NOMO-1 treated with DMSO at 0.1 percent for 48 hours (cell line): ENCODE measurements around the gene KIAA1210.

Experiments used
- DNase-seq: peaks from one replicate; lab custom pipeline; 2025; ENCODE audit not compliant: unreplicated experiment; lab: John Stamatoyannopoulos, UW

The KIAA1210 gene

DNA sequence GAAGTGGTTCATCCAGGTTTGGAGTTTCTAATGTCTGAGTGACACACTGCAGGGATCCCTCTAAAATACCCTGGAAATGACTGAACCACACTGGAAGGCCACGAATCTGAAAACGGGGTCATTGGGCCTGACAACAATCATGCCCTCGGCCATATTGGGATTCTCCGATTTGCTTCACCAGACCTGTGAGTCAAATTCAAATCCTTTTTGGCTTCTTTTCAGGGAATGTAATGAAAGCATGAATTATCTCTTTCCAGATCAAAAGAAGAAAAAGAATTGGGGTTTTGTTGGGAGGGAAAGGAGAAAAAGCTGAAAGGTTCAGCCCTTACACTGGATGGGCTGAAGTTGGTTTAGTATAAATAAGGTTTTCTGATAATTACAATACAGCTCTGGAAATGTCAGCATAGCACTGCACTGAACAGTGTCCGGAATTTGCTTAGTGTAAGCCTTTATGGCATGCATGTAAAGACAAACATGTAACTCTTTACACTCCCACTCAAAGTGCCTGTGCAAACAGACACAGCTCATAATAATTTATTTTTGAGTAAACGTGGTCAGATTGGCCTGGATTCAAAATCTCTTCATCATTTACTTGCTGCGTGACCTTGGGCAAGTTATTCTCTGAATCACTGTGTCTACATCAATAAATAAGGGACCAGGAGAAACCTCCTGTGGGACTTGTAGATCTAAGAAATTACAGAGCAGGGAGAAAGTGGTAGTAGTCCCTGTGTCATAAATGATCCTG lies 33.4 kb downstream of the KIAA1210 start:
- no peak for DNase-seq

DNA sequence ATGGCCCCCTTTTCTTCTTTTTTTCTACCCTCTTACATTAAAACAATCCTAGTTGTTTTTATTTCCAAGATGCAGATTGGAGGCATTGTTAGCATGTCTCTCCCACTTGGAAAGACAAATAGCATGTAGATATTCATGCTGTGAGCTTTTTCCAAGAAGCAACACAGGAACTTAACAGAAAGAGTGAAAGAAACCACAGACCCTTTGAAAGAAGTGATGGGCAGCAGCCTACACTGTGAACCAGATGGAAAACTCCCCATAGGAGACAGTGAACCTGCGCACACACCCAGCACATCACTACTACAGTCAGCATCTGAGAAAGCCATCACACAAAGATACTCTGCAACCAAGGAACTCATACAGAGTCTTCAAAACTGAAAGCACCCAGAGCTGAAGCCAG lies 37.0 kb downstream of the KIAA1210 start:
- DNase-seq, result no peak

DNA sequence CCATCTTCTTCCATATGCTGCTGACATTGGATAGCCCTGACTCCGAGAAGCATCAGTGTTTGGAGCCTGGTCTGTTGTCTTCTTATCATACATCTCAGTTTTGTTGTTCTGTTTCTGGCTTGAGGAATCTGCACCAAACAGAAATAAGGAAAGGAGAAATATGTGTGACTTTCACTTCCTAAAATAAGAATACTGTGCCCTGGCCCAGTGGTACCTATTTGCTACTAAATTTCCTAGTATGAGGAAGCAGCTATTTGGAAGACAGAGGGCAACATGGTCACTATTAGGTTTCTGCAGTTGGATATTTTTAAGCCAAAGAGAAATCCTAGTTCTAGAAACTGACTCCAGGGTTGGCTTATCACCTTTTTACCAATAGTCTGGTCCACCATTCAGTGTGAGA lies 38.0 kb downstream of the KIAA1210 start:
- peak; percentile 65 for DNase-seq

DNA sequence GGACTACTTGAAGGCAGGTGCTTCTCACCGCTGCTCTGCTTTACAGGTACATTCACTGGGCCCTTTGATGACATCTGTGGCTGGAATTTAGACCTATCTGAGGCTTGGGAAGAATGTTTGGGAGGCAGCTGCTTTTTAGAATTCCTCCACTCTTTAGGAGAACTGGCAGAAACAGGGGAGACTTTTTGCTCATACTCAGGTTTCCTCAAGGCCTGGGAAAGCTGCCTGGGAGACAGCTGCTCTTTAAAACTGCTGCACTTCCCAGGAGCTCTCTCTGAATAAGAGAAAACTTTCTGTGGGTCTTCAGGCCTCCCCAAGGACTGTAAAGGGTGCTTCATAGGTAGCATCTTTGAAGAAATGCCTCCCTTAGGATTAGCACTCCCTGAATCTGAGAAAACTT lies 40.5 kb downstream of the KIAA1210 start:
- no peak for DNase-seq

DNA sequence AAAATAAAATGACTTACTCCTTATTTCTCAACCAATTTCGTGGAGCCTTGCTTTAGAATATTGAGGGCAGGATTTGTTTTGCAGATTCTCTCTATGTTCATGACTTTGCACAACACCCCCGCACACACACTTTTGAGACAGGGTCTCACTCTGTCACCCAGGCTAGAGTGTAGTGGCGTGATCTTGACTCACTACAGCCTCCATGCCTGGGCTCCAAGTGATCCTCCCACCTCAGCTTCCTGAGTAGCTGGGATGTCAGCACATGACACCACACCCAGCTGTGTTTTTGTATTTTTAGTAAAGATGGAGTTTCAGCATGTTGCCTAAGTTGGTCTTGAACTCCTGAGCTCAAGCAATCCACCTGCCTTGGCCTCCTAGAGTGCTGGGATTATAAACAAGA lies 42.8 kb downstream of the KIAA1210 start:
- no peak for DNase-seq

DNA sequence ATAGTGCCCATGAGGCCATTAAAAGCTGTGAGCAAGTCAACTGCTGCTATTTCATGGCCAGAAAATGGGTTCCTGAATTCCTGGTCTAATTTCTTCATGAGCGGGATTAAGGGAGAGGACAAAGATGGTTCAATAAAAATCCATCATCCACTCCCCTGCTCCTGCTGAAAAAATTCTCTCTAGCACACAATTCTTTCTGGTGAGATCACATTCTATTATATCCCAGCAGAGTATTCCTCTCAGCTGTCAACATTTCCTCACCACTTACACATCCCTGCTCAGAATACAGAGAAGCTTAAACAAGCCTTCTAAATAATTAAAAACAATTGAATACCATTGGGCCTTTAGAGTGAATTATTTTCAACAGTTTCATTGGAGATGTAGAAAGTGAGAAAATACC lies 45.3 kb downstream of the KIAA1210 start:
- DNase-seq, result no peak

DNA sequence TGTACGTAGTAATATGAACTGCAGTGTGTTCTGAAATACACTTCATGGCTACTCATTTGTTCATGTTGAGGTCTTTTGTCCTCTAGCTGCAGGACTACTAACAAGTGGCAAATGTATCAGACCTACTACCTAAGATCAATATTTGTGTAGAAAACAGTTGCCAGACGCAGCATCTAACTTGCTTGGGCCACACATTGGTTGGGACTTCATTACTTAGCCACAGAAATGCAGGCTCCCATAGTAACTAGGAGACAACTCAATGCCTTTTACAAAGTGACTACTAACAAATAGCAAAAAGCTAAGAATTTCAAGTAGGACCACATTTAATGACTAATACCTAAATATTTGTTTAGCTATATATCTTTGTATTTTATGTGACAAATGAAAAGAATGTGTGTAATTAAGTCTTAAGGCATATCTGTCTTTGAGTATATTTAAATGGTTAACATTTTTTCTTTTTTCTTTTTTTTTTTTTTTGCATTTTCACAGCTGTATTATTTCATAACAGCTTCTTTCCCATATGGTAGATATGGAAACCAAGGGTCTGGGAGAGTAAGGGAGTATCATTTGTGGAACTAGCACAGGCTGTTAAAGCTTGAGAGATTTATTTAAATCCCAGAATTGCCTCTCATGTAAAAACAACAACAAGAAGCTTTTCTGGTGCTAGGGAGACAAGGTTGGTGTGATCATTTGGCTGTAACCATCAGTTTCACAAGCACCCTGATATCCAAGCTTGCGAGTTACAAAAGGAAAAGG lies 52.2 kb downstream of the KIAA1210 start:
- DNase-seq, result no peak

DNA sequence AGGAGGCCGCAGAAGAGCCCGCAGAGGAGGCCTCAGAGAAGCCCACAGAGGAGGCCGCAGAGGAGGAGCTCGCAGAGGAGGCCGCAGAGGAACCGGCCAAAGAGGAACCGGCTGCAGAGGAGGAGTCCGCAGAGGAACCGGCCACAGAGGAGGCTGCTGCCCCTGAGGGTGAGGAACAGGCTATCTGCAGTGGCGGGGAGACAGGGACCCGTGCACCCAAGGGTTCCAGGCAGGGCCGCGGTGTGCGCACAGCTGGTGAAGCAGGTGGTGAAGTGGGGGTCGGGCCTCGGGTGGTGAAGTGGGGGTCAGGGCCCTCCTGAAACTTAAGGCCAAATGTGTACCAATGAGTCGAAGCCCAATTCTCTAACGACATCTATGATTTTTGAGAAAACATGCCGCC lies 53.7 kb downstream of the KIAA1210 start:
- no peak for DNase-seq

DNA sequence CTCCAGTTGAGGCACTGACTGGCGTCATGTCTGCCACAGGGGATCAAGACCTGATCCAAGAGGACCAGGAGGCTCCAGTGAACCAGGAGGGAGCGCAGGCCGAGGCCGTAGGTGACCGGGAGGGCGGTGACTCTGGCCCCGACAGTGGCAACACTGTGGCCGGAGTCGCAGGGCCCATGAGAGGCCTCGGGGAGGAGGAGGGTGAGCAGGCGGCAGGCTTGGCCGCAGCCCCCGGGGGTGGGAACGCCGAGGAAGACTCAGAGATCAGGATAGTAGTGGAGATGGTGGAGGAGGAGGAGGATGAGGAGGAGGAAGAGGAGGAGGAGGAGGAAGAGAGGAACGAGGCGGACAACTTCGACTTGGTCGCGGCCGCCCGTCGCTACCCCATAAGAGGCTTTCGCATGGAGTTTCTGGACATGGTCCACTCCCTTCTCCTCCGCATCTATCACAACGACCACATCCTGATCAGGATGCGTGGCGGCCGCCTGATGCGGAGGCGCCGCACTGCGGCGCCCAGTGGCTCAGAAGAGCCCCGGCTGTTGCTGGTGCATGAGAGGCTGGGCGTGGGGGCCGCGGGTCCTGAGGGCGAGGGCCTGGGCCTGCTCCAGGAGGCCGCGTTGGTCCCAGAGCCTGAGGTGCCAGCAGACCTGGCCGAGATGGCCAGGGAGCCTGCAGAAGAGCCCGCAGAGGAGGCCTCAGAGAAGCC lies 54.3 kb downstream of the KIAA1210 start:
- no peak for DNase-seq

DNA sequence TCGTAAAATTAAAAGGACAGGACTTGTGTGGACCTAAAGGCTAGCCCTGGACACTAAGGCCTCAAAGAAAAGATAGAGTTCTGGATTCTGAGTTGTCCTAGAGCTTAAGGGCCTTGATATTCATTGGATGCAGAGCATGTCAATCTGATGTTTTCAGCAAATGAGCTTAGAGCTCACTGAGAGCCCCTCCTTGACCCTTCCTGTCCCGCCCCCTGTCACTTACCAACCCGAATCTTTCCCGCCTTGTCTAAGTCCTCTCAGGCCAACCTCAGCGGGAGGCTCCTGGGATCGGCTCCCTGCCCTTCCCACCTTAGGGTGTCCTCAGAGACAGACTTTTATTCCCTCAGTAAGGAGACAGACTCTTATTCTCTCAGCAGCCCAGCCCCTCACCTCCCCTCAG lies 54.9 kb downstream of the KIAA1210 start, which contains the start of gene CT47C1:
Gene CT47C1 (plus strand): TSS at position 250 of the 400 bp plus-strand sequence. CDS start 233 bp downstream, outside the sequence.
- no peak for DNase-seq

DNA sequence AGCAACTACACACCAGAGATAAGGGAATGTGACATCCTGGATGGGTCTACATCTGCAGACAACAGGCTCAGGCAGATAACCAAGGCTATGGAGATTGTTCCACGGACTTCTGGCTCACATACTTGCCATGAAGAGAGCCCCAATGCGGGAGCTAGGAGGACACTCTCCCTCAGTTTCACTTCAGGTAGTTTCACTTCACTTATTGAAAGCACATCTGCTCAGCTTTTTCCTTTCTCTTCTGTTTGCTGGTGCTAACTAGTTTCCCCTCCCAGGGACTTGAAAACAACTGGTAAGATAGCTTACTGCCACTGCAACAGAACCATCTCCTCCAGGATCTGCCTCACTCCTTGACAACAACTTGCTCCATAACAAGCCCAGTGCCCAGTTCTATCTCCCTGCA lies 56.2 kb downstream of the KIAA1210 start:
- peak; percentile 37 for DNase-seq

DNA sequence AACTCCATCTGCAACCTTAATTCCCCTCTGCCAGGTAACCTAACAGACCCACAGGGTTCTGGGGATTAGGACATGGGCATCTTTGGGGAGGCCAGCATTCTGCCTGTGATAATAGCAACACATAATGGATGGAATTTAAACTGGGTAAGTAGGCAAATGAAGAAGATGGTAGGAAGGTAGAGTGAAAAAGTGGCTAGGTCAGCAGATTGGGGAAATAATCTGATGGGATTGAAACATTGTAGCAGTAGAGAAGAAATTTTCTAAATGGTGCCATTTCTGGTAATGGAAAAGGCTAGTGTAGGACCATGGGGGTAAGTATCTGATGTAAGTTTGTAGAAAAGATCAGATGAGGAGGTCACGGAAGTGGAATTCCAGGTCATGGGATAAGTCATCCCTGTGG lies 57.9 kb downstream of the KIAA1210 start:
- DNase-seq, result no peak

DNA sequence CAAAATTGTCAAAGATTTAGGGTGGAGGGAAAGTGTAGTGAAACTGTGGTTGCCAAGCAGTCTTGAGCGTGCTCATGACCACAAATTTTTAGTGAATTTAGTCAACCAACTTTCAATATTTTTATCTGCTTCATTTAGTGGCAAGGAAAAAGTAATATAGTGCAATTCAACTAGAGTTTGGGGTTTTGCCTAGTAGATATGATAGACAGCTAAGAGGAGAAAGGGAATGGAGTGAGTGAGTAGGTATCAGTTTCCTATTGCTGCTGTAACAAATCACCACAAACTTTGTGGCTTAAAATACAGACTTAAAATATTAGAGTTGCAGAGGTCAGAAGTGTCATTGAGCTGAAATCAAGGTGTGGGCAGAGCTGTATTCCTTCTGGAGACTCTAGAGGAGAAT lies 58.5 kb downstream of the KIAA1210 start:
- no peak for DNase-seq

DNA sequence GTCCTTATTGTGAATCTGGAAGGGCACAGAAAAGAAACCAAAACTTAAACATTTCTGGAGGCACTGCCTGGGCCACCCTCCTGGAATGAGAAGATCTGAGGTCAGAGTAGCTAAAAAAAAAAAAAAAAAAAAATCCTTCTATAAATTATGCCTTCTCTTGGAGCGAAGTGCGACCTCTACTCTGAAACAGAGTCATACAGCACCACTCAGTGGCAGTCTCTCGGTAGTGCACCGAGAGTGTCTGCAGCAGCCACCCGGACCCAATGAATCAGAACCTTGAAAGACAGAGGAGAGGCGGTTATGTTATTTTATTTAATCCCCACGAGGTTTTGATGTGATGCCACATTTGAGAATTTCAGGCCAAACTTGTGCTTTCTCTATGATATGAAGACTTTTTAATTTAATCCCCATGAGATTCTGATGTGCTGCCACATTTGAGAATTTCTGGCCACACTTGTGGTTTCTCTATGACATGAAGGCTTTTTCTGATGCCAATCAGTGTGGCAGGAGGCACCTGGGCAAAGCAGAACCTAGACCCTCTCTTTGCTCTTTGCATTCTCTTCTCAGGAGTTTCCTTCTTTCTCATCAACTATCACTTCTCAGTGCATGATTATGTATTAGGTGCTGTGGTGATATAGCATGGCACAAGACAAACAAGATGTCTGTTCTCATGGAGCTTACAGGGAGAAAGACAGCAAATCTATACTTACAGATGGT lies 60.4 kb downstream of the KIAA1210 start:
- peak; percentile 20 for DNase-seq

DNA sequence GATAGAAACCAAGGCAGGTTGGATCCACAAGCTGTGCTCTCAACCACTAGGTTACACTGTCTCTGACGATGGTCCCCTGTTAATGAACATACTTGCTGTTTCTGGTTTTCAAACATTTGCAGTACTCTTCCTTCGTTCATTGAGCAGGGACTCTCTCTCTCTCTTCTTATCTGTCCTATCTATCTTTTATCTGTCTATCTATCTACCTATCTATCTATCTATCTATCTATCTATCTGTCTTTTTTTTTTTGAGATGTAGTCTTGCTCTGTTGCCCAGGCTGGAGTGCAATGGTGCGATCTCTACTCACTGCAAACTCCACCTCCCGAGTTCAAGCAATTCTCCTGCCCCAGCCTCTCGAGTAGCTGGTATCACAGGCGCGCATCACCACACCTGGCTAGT lies 64.2 kb downstream of the KIAA1210 start:
- no peak for DNase-seq

DNA sequence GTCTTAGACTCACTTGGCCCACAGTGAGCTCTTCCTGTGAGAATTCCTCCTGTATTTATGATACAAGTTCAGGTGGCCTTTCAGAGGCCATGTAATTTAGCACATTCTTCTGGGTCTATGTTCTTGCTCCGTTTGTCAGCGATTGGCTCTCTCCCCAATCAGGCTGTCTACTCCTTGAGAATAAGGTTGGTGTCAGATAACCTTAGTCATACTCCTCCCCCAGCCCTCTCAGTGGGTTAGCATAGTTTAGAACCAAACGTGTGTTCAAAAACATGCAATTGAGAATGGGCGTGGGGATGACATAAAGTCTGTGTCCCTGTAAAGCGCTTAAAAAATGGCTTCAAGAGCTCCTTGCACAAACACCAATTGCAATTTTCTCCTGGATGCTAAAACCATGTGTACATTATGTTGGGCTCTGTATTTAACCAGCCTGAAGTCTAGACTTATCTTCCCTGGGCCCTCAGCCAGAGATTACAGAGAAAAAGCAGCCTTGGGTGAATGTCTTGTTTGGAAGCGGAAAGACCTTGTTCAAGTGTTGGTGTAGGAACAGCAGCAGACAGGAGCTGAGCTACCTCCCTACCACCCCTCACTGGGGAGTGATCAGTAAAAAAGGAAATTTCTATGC lies 64.8 kb downstream of the KIAA1210 start:
- no peak for DNase-seq

DNA sequence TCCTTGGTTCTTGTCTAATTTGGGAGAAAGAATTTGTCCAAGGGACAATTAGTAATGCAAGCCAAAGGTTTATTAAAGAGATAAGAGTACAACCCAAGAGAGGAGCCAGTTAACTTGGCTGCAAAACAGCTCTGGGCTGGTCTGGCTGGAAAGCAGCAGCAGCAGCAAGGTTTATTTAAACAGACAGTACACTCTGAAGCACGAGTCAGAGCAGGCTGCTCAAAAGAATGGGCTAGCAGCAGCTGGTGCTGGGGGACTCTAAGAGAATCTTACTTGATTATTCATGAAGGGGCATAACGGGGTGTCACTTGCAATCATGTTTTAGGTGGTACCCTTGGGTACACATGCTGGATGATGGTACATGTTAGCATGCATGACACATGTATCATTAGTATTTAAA lies 71.9 kb downstream of the KIAA1210 start:
- DNase-seq, result no peak

DNA sequence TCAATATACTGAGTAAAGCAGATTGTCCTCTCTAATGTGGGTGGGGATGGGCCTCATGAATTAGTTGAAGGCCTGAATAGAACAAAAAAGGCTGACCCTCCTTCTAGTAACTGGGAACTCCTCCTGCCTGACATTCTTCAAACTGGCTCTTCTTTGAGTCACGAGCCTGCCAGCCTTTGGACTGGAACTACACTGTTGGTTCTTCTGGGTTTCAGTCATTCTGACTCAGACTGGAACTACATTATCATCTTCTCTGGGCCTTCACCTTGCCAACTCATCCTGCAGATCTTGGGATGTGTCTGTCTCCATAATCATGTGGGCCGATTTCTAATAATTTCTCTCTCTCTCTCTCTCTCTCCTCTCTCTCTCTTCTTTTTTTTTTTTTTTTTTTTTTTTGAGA lies 81.7 kb downstream of the KIAA1210 start:
- no peak for DNase-seq

DNA sequence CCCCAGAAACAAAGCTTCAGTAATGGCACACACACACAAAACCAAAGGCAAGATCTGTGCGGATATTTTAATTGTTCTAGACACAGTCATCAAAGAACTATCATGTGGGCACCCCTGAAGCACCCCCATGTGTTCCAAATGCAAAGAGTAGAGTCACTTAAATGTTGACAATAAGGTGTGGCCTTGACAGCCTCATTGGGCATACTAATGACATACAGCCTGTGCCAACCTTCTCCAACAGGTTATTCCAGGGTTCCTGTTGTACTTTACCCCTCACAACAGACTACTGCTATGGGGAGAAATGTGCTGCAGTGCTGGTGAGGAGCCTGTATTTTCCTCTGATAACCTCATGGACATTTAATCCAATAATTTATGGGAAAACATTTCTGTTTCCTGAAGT lies 84.6 kb downstream of the KIAA1210 start:
- no peak for DNase-seq

DNA sequence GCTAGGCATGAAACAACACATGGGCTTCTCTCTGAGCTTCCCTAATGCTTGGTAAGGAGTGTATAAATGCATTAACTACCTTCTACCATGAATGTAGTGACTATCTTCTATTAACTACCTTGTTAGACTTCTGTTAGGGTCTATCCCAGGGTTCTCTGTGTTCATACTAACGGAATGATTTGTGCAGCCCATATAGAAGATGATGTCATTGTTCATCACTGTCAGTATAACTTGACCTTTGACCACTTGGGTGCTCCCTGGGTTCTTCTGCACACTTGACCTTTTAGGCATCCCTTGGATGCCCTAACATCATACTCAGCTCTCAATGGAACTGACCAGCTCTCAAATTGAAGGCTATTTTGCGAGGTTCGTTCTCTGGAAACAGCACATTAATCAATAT lies 85.6 kb downstream of the KIAA1210 start:
- no peak for DNase-seq

DNA sequence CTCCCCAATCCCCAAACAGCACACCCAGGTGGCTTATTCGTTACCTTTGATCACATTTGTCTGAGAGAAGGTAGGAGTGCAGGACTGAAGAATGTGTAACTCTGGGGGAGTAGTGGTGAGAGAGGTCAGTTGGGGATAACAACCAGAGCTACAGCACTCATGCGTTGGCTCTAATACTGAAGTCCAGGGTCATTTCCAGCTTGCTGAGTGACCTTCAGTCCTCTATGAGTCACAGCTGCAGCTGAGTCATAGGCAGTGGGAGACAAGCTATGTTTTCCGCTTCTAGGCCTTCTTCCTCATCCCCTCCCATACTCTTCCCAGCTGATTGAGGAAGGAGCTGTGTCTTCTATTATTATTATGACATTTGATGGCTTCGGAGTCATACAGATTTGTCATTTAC lies 86.4 kb downstream of the KIAA1210 start:
- DNase-seq, result peak; percentile 21
